ENCODE measurements around the gene GYPB.
"Not testable (repeated sequence)": the region's sequence is repeated elsewhere in the genome, so short reads cannot be mapped to it uniquely, and the experiment has no call there.

DNA sequence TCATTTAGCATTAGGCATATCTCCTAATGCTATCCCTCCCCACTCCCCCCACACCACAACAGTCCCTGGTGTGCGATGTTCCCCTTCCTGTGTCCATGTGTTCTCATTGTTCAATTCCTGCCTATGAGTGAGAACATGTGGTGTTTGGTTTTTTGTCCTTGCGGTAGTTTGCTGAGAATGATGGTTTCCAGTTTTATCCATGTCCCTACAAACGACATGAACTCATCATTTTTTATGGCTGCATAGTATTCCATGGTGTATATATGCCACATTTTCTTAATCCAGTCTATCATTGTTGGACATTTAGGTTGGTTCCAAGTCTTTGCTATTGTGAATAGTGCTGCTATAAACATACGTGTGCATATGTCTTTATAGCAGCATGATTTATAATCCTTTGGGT lies 7.5 kb upstream of the GYPB start:
- TF ChIP-seq EZH2 (IDR thresholded peaks at IDR 0.05): not testable (repeated sequence)
- TF ChIP-seq, protein P1, sequence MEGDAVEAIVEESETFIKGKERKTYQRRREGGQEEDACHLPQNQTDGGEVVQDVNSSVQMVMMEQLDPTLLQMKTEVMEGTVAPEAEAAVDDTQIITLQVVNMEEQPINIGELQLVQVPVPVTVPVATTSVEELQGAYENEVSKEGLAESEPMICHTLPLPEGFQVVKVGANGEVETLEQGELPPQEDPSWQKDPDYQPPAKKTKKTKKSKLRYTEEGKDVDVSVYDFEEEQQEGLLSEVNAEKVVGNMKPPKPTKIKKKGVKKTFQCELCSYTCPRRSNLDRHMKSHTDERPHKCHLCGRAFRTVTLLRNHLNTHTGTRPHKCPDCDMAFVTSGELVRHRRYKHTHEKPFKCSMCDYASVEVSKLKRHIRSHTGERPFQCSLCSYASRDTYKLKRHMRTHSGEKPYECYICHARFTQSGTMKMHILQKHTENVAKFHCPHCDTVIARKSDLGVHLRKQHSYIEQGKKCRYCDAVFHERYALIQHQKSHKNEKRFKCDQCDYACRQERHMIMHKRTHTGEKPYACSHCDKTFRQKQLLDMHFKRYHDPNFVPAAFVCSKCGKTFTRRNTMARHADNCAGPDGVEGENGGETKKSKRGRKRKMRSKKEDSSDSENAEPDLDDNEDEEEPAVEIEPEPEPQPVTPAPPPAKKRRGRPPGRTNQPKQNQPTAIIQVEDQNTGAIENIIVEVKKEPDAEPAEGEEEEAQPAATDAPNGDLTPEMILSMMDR (IDR thresholded peaks at IDR 0.05): not testable (repeated sequence)
